ENCODE data around the gene DENND1A. TPM values are rescaled to one million over a fixed set of nuclear protein-coding genes. Genes with fewer than 3 reads are reported as not detected.

Gene DENND1A
- total RNA-seq, 6 experiments from 2014 or later: 13.9 to 22.6 (median 16.3) TPM

DNA sequence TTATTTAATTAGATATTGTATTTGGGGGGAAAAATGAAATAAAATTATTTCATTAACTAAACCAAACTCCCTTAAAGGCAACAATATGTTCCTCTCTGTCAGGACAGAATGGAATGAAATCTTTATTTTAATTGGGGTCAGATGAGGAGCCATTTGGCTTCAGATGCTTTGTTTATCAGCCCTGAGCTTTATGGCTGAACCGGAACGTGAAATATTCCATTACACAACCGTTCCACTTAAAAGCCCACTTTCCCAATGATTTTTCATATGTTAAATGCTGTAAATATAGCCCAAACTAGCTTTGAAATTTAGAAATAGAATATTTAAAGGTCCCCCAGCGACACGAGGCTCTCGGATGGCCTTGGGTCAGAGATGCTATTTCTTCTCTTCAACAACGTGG is 424.4 kb downstream of the DENND1A start:
- peaks cover 0 to 10% (median 0%) of the 10 kb centered on the region in 4 donors for H3K4me1 ChIP-seq
- TF ChIP-seq POLR2A (IDR thresholded peaks at IDR 0.05): no peak
- TF ChIP-seq, protein P1, sequence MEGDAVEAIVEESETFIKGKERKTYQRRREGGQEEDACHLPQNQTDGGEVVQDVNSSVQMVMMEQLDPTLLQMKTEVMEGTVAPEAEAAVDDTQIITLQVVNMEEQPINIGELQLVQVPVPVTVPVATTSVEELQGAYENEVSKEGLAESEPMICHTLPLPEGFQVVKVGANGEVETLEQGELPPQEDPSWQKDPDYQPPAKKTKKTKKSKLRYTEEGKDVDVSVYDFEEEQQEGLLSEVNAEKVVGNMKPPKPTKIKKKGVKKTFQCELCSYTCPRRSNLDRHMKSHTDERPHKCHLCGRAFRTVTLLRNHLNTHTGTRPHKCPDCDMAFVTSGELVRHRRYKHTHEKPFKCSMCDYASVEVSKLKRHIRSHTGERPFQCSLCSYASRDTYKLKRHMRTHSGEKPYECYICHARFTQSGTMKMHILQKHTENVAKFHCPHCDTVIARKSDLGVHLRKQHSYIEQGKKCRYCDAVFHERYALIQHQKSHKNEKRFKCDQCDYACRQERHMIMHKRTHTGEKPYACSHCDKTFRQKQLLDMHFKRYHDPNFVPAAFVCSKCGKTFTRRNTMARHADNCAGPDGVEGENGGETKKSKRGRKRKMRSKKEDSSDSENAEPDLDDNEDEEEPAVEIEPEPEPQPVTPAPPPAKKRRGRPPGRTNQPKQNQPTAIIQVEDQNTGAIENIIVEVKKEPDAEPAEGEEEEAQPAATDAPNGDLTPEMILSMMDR (IDR thresholded peaks at IDR 0.05): no peak
- WGBS (ENCODE audit: insufficient coverage, low coverage, low lambda C conversion rate, missing lambda C conversion rate): 71% methylated on average over 7 of the region's 7 CpGs

DNA sequence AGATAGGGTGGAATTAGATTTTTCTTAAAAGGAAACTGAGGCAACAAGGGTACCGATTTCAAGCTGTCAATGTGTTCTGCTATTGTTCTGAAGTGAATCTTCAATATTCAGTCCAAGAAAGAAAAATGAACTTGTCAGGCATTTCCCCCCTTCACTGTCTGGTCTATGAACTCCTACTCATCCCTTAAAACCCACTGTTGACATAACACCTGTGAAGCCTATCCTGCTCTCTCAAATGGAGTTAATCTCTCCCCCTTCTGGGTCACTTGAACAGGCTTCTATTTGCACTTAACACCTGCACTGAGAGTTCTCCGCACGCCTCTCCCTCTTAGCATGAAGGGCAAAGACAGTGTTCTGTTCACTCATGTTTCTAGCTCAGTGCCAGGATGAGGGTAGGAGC is 429.6 kb downstream of the DENND1A start:
- Histone ChIP-seq H3K27me3 (no peaks in the 10 kb centered on the region), H3K27ac (no peak overlapping the region), H3K4me1 (no peaks in the 10 kb centered on the region), H3K36me3 (no peaks in the 10 kb centered on the region), H3K4me3 (no peak overlapping the region), H3K9me3 (no peaks in the 10 kb centered on the region)
- intact Hi-C loops (cut with DNase I): no loop called here
- ATAC-seq: no peak
- TF ChIP-seq, protein P1 (IDR thresholded peaks at IDR 0.05): no peak
- no peak for TF ChIP-seq POLR2A (IDR thresholded peaks at IDR 0.05)
- DNase-seq: no peak
- 100% methylated on average over 1 of the region's 3 CpGs for WGBS (ENCODE audit: insufficient coverage, low coverage, low lambda C conversion rate, missing lambda C conversion rate)

More for the DNA sequence above, 424.4 kb downstream of the DENND1A start:
- Histone ChIP-seq H3K27ac (no peak overlapping the region), H3K9me3 (no peaks in the 10 kb centered on the region), H3K4me3 (no peak overlapping the region), H3K27me3 (no peaks in the 10 kb centered on the region), H3K36me3 (no peaks in the 10 kb centered on the region)
- intact Hi-C loops (cut with DNase I): no loop called here
- DNase-seq: no peak
- no peak for ATAC-seq

DNA sequence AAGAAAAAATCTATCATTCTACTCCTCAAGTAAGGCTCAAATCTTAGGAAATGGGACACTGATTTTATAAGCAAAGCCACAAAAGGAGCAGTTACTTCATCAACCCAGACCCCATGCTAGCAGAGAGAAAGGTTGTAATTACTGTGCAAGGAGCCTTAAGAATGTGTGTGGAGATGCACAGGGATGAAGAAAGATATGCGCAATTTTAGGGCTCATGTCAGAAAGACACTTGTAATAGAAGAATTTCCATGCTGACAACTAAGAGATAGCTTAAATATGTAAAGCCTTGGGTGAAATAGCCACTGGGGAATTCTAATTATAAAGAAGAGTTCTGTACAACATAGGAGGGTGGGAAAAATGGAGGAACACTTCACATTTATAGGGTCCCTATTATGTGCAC is 432.1 kb downstream of the DENND1A start:
- Histone ChIP-seq H3K9me3 (no peaks in the 10 kb centered on the region), H3K27ac (no peak overlapping the region), H3K4me1 (no peaks in the 10 kb centered on the region), H3K36me3 (no peaks in the 10 kb centered on the region), H3K4me3 (no peak overlapping the region), H3K27me3 (no peaks in the 10 kb centered on the region)
- DNase-seq (no peak), ATAC-seq (no peak)
- WGBS (ENCODE audit: insufficient coverage, low coverage, low lambda C conversion rate, missing lambda C conversion rate): 100% methylated on average over 1 of the region's 1 CpG
- intact Hi-C loops (cut with DNase I): no loop called here
- no peak for TF ChIP-seq POLR2A (IDR thresholded peaks at IDR 0.05)
- TF ChIP-seq, protein P1 (IDR thresholded peaks at IDR 0.05): no peak

DNA sequence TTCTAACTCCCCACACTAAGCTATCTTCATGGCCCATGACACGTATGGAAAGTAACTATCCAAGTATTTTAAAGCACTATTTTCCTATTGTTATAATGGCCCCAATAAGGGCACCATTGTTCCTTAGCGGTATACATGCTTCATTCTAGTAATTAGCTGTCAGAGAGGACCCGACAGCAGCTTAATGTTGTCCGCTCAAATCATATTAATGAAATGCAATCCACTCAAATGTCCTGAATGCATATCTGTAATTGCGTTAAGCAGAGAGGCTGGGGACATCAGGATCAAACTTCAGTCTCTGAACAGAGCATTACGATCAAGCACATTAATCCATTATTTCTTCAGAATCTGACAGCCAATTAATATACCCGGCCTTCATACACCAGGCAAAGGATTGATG is 434.2 kb downstream of the DENND1A start:
- Histone ChIP-seq H3K4me1 (no peaks in the 10 kb centered on the region), H3K9me3 (no peaks in the 10 kb centered on the region), H3K27me3 (no peaks in the 10 kb centered on the region), H3K4me3 (no peak overlapping the region), H3K36me3 (no peaks in the 10 kb centered on the region), H3K27ac (no peak overlapping the region)
- no peak for DNase-seq
- WGBS (ENCODE audit: insufficient coverage, low coverage, low lambda C conversion rate, missing lambda C conversion rate): 87% methylated on average over 7 of the region's 7 CpGs
- no peak for ATAC-seq
- TF ChIP-seq, protein P1 (IDR thresholded peaks at IDR 0.05): no peak
- TF ChIP-seq POLR2A (IDR thresholded peaks at IDR 0.05): no peak
- intact Hi-C loops (cut with DNase I): no loop called here

DNA sequence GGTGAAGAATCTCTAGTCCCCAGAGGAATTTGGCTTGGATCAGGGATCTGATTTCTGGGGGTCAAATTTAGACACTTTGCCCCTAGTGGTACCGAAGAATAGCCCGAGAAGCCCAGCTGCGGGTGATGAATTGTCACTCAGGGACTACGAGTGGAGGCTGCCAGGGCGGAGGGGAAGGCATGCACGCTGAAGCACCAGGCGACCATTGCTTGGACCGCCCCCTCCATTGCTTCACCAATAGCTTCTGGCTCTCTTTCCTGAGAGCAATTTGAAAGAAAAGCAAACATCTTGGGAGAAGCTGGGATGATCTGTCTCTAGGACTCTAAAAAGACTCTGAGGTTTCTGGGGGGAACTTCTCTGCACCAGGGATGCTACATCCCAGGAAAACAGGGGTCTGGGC is 436.3 kb downstream of the DENND1A start:
- no peak overlapping the region for H3K27ac ChIP-seq
- H3K4me3 ChIP-seq: no peak overlapping the region
- ATAC-seq (no peak), DNase-seq (no peak)
- intact Hi-C loops (cut with DNase I): no loop called here
- H3K36me3 ChIP-seq: no peaks in the 10 kb centered on the region
- WGBS (ENCODE audit: insufficient coverage, low coverage, low lambda C conversion rate, missing lambda C conversion rate): 98% methylated on average over 6 of the region's 8 CpGs
- H3K9me3 ChIP-seq: no peaks in the 10 kb centered on the region
- TF ChIP-seq, protein P1 (IDR thresholded peaks at IDR 0.05): no peak
- TF ChIP-seq POLR2A (IDR thresholded peaks at IDR 0.05): no peak
- H3K4me1 ChIP-seq: no peaks in the 10 kb centered on the region
- H3K27me3 ChIP-seq: no peaks in the 10 kb centered on the region

Data from right lobe of liver (tissue), 6 donors.